HEK293 (cell line): Measurements from ENCODE around the gene IGFLR1.

ENCODE experiments used
- BCL11A ChIP-seq: fragments of 450-650 bp; formaldehyde crosslinking; IDR thresholded peaks from 2 replicates; pipeline ENCODE4 v1.5.1; 2016; ENCODE audit warnings: low read depth, missing biosample characterization, missing genetic modification characterization
- BCL11B ChIP-seq: fragments of 450-650 bp; formaldehyde crosslinking; IDR thresholded peaks from 2 replicates; pipeline ENCODE4 v1.5.1; 2016; ENCODE audit warnings: low read depth, missing biosample characterization, missing genetic modification characterization
- GFI1B ChIP-seq: fragments of 450-650 bp; formaldehyde crosslinking; IDR thresholded peaks from 2 replicates; pipeline ENCODE4 v1.5.1; 2016; ENCODE audit warnings: missing biosample characterization, missing genetic modification characterization
- KLF7 ChIP-seq: fragments of 450-650 bp; formaldehyde crosslinking; IDR thresholded peaks from 2 replicates; pipeline ENCODE4 v1.5.1; 2016; ENCODE audit warnings: missing biosample characterization, missing genetic modification characterization, borderline replicate concordance
- KLF9 ChIP-seq: fragments of 450-650 bp; formaldehyde crosslinking; IDR thresholded peaks from 2 replicates; pipeline ENCODE4 v1.5.1; 2016; ENCODE audit warnings: missing biosample characterization, missing genetic modification characterization, low read depth
- OSR2 ChIP-seq: fragments of 450-650 bp; formaldehyde crosslinking; IDR thresholded peaks from 2 replicates; pipeline ENCODE4 v1.5.1; 2016; ENCODE audit warnings: missing biosample characterization, missing genetic modification characterization
- PATZ1 ChIP-seq: fragments of 450-650 bp; formaldehyde crosslinking; IDR thresholded peaks from 2 replicates; pipeline ENCODE4 v1.5.1; 2016; ENCODE audit warnings: missing biosample characterization, missing genetic modification characterization
- PBX3 ChIP-seq: sonication (generic); formaldehyde crosslinking; IDR thresholded peaks from 2 replicates; pipeline ENCODE4 v1.8.1; 2022; ENCODE audit warnings: mild to moderate bottlenecking, moderate library complexity, missing genetic modification reagents
- PRDM4 ChIP-seq: fragments of 450-650 bp; formaldehyde crosslinking; IDR thresholded peaks from 2 replicates; pipeline ENCODE4 v1.5.1; 2017; ENCODE audit warnings: missing biosample characterization, missing genetic modification characterization
- PRDM6 ChIP-seq: fragments of 450-650 bp; formaldehyde crosslinking; IDR thresholded peaks from 2 replicates; pipeline ENCODE4 v1.5.1; 2017; ENCODE audit warnings: missing biosample characterization, missing genetic modification characterization
- SP2 ChIP-seq: fragments of 450-650 bp; formaldehyde crosslinking; IDR thresholded peaks from 2 replicates; pipeline ENCODE4 v1.5.1; 2016; ENCODE audit warnings: missing biosample characterization, missing genetic modification characterization
- ZBTB10 ChIP-seq: fragments of 450-650 bp; formaldehyde crosslinking; IDR thresholded peaks from 2 replicates; pipeline ENCODE4 v1.5.1; 2016; ENCODE audit warnings: missing biosample characterization, missing genetic modification characterization
- ZBTB17 ChIP-seq: fragments of 450-650 bp; formaldehyde crosslinking; IDR thresholded peaks from 2 replicates; pipeline ENCODE4 v1.5.1; 2016; ENCODE audit warnings: missing biosample characterization, missing genetic modification characterization
- ZBTB48 ChIP-seq: fragments of 450-650 bp; formaldehyde crosslinking; IDR thresholded peaks from 2 replicates; pipeline ENCODE4 v1.5.1; 2016; ENCODE audit warnings: missing biosample characterization, missing genetic modification characterization
- ZEB2 ChIP-seq: fragments of 450-650 bp; formaldehyde crosslinking; IDR thresholded peaks from 2 replicates; pipeline ENCODE4 v1.5.1; 2016; ENCODE audit warnings: missing biosample characterization, missing genetic modification characterization
- ZNF138 ChIP-seq: fragments of 450-650 bp; formaldehyde crosslinking; IDR thresholded peaks from 2 replicates; pipeline ENCODE4 v1.5.1; 2016; ENCODE audit warnings: missing biosample characterization, missing genetic modification characterization, borderline replicate concordance
- ZNF175 ChIP-seq: fragments of 450-650 bp; formaldehyde crosslinking; IDR thresholded peaks from 2 replicates; pipeline ENCODE4 v1.5.1; 2016; ENCODE audit warnings: missing biosample characterization, missing genetic modification characterization
- ZNF2 ChIP-seq: fragments of 450-650 bp; formaldehyde crosslinking; IDR thresholded peaks from 2 replicates; pipeline ENCODE4 v1.5.1; 2016; ENCODE audit warnings: missing biosample characterization, missing genetic modification characterization
- ZNF24 ChIP-seq: fragments of 450-650 bp; formaldehyde crosslinking; IDR thresholded peaks from 2 replicates; pipeline ENCODE4 v1.5.1; 2016; ENCODE audit warnings: missing biosample characterization, missing genetic modification characterization
- ZNF341 ChIP-seq: fragments of 450-650 bp; formaldehyde crosslinking; IDR thresholded peaks from 2 replicates; pipeline ENCODE4; 2016; ENCODE audit warnings: low read depth, missing biosample characterization, missing genetic modification characterization
- ZNF426 ChIP-seq: fragments of 450-650 bp; formaldehyde crosslinking; IDR thresholded peaks from 2 replicates; pipeline ENCODE4 v1.5.1; 2017; ENCODE audit warnings: missing biosample characterization, missing genetic modification characterization, mild to moderate bottlenecking, inconsistent platforms, moderate library complexity
- ZNF513 ChIP-seq: fragments of 450-650 bp; IDR thresholded peaks from 2 replicates; pipeline ENCODE4 v1.5.1; 2018; ENCODE audit warnings: missing biosample characterization, missing genetic modification characterization
- ZNF560 ChIP-seq: fragments of 450-650 bp; formaldehyde crosslinking; IDR thresholded peaks from 2 replicates; pipeline ENCODE4 v1.5.1; 2017; ENCODE audit warnings: missing biosample characterization, missing genetic modification characterization, borderline replicate concordance
- ZNF626 ChIP-seq: fragments of 450-650 bp; sonication (Bioruptor Pico); formaldehyde crosslinking; IDR thresholded peaks from 2 replicates; pipeline ENCODE4 v1.5.1; 2018; ENCODE audit warnings: missing biosample characterization, missing genetic modification characterization, inconsistent platforms
- ZNF677 ChIP-seq: fragments of 450-650 bp; IDR thresholded peaks from 2 replicates; pipeline ENCODE4 v1.5.0; 2018; ENCODE audit warnings: missing biosample characterization, mild to moderate bottlenecking, missing genetic modification characterization, moderate library complexity
- ZNF76 ChIP-seq: fragments of 450-650 bp; formaldehyde crosslinking; IDR thresholded peaks from 2 replicates; pipeline ENCODE4; 2016; ENCODE audit warnings: low read depth, missing biosample characterization, missing genetic modification characterization, borderline replicate concordance
- ZNF843 ChIP-seq: fragments of 450-650 bp; formaldehyde crosslinking; IDR thresholded peaks from 2 replicates; pipeline ENCODE4 v1.5.1; 2016; ENCODE audit warnings: missing biosample characterization, missing genetic modification characterization
- ZSCAN30 ChIP-seq: fragments of 450-650 bp; IDR thresholded peaks from 2 replicates; pipeline ENCODE4 v1.5.1; 2018; ENCODE audit warnings: missing biosample characterization, mild to moderate bottlenecking, missing genetic modification characterization, moderate library complexity

IGFLR1 gene

GRCh38 chr19:35702223-35703012 is 39.8 kb downstream of the IGFLR1 start (continued):
- TF ChIP-seq ZBTB10 (tag by site-specific recombination) (peak; percentile 79), GFI1B (tag by site-specific recombination) (no peak), ZEB2 (tag by site-specific recombination) (peak; percentile 70; the same call in 1 of the 2 replicates), ZNF76 (tag by site-specific recombination) (peak; percentile 72; the same call in 1 of the 2 replicates), ZSCAN30 (tag by site-specific recombination) (no peak), ZNF2 (tag by site-specific recombination) (peak; percentile 94; the same call in 1 of the 2 replicates), PRDM4 (tag by site-specific recombination) (peak; percentile 94), ZNF626 (tag by site-specific recombination) (no peak), ZNF138 (no peak), PBX3 (CRISPR knock-in tag) (peak; percentile 98), KLF7 (0 out of 2 replicates have a peak, but pooled peaks have one; percentile 1), ZNF677 (tag by site-specific recombination) (no peak), BCL11A (no peak; the same call in 1 of the 2 replicates), ZNF560 (tag by site-specific recombination) (no peak), OSR2 (tag by site-specific recombination) (no peak), SP2 (tag by site-specific recombination) (peak; percentile 100), ZNF513 (no peak), ZNF843 (0 out of 2 replicates have a peak, but pooled peaks have one; percentile 71), ZNF175 (tag by site-specific recombination) (no peak), ZNF24 (peak; percentile 73), BCL11B (tag by site-specific recombination) (no peak), KLF9 (tag by site-specific recombination) (peak; percentile 62), PRDM6 (no peak), ZBTB17 (tag by site-specific recombination) (peak; percentile 87), ZNF426 (tag by site-specific recombination) (no peak), ZBTB48 (tag by site-specific recombination) (peak; percentile 60; the same call in 1 of the 2 replicates), ZNF341 (tag by site-specific recombination) (peak; percentile 88), PATZ1 (tag by site-specific recombination) (peak; percentile 97)
